Transverse colon (tissue), 4 donors: Measurements from ENCODE around the gene HIP1. TPM values are rescaled to one million over a fixed set of nuclear protein-coding genes. Genes with fewer than 3 reads are reported as not detected.
"Not testable (repeated sequence)": the region's sequence is repeated elsewhere in the genome, so short reads cannot be mapped to it uniquely, and the experiment has no call there.

Source experiments
- DNase-seq: peaks from one replicate; pipeline ENCODE4 v3.0.0-alpha.2; 2019
- H3K27ac ChIP-seq, 4 donors: fragments of 200-600 bp; sonication (generic); 2 replicates each; pipeline ENCODE4 v1.5.1; 2016 to 2018; ENCODE audit warnings: inconsistent platforms in 4 of 4
- H3K27me3 ChIP-seq: fragments of 200-600 bp; sonication (generic); 2 replicates; pipeline ENCODE4 v1.5.1; 2017; ENCODE audit warnings: inconsistent platforms
- H3K36me3 ChIP-seq, 4 donors: fragments of 200-600 bp; sonication (generic); 2 replicates each; pipeline ENCODE4 v1.5.1; 2017 to 2019; ENCODE audit warnings: inconsistent platforms in 4 of 4
- H3K4me1 ChIP-seq, 4 donors: fragments of 200-600 bp; sonication (generic); 2 replicates each; pipeline ENCODE4 v1.5.1; 2017 to 2020; ENCODE audit warnings: inconsistent platforms in 4 of 4
- H3K4me3 ChIP-seq, 4 donors: fragments of 200-600 bp; sonication (generic); 1 replicate in 1 of 4; 2 replicates in 3 of 4; pipeline versions ENCODE4 v1.5.1 to v1.6.1; 2017 to 2019; ENCODE audit warnings: inconsistent platforms in 4 of 4
- H3K9me3 ChIP-seq, 2 donors: fragments of 200-600 bp; sonication (generic); 2 replicates each; pipeline ENCODE4 v1.5.1; 2017 to 2019; ENCODE audit warnings: inconsistent platforms in 2 of 2
- CTCF ChIP-seq, 5 experiments: fragments of 200-600 bp in 3 of 5; fragments of 450-650 bp in 2 of 5; sonication (generic) in 3 of 5; IDR thresholded peaks; 1 replicate in 2 of 5; 2 replicates in 3 of 5; pipeline ENCODE4 v1.5.1; 2016 to 2017; ENCODE audit warnings: antibody characterized with exemption in 5 of 5, inconsistent platforms in 3 of 5, mild to moderate bottlenecking in 2 of 5, moderate library complexity in 1 of 5
- EP300 ChIP-seq: sonication (generic); formaldehyde crosslinking; IDR thresholded peaks from one replicate; pipeline ENCODE4 v1.6.1; 2017; ENCODE audit warnings: antibody characterized with exemption, low read depth
- POLR2A ChIP-seq: fragments of 450-650 bp; IDR thresholded peaks from one replicate; pipeline ENCODE4 v1.6.1; 2016; ENCODE audit warnings: antibody characterized with exemption, mild to moderate bottlenecking, moderate library complexity
- POLR2AphosphoS5 ChIP-seq, 3 donors: sonication (generic); formaldehyde crosslinking; IDR thresholded peaks; one replicate each; pipeline ENCODE4 v1.6.1; 2016; ENCODE audit warnings: antibody characterized with exemption in 3 of 3
- WGBS, 2 donors: methylation state at CpG; one replicate each; pipeline ENCODE4 v1.1.5; 2018; ENCODE audit warnings: low coverage in 1 of 2; 5-methylcytosine and 5-hydroxymethylcytosine counted together
- in situ Hi-C, 4 donors: fragments of 200-750 bp; cut with MboI; loops; one replicate each; pipeline versions ENCODE4 v1.15.0 to v1.15.1; 2017; ENCODE audit warnings: low sequenced_read_pairs in 3 of 4, low pct_ligation_motif_present in 1 of 4, low pct_unique_long_range_greater_than_20kb in 1 of 4
- intact Hi-C: fragments of 100-400 bp; cut with DNase I; formaldehyde crosslinking; loops from one replicate; pipeline ENCODE4 v1.15.1; 2023; ENCODE audit warnings: low total_unique reads
- total RNA-seq, 4 donors: library from RNA; depleted of rRNA; stranded (reverse); fragments of >200 nt; gene quantifications; one replicate each; pipeline ENCODE4 v1.1.0, GENCODE V29; 2016

The HIP1 gene
- total RNA-seq, 4 donors from 2014 or later: 3.7 to 20.1 (median 4.7) TPM

GRCh38 chr7:75608451-75609122 lies 130.2 kb downstream of the HIP1 start:
- H3K27me3 ChIP-seq: no peaks in the 10 kb centered on the region
- DNase-seq: no peak
- no peaks in the 10 kb centered on the region for H3K4me1 ChIP-seq
- intact Hi-C loops (no loop called here), in situ Hi-C loops (no loop called here)
- TF ChIP-seq EP300 (no peak), CTCF (IDR thresholded peaks at IDR 0.05) (no peak), POLR2A (no peak), POLR2AphosphoS5 (IDR thresholded peaks at IDR 0.05) (no peak)
- no peaks in the 10 kb centered on the region for H3K9me3 ChIP-seq
- WGBS, 2 donors: 82 to 85% methylated on average over 2 to 8 of the region's 8 CpGs
- H3K4me3 ChIP-seq: no peak overlapping the region
- H3K36me3 ChIP-seq: no peaks in the 10 kb centered on the region
- no peak overlapping the region for H3K27ac ChIP-seq

GRCh38 chr7:75604408-75604807 lies 134.3 kb downstream of the HIP1 start:
- H3K27me3 ChIP-seq: no peaks in the 10 kb centered on the region
- in situ Hi-C loops (no loop called here), intact Hi-C loops (no loop called here)
- H3K27ac ChIP-seq: no peak overlapping the region
- DNase-seq: no peak
- TF ChIP-seq CTCF (IDR thresholded peaks at IDR 0.05) (no peak), POLR2A (no peak), POLR2AphosphoS5 (IDR thresholded peaks at IDR 0.05) (no peak), EP300 (no peak)
- H3K36me3 ChIP-seq: no peaks in the 10 kb centered on the region
- H3K4me1 ChIP-seq: no peaks in the 10 kb centered on the region
- WGBS, 2 donors: 87 to 100% methylated on average over 1 to 3 of the region's 3 CpGs
- no peak overlapping the region for H3K4me3 ChIP-seq
- no peaks in the 10 kb centered on the region for H3K9me3 ChIP-seq

- H3K4me3 ChIP-seq, H3K27me3 ChIP-seq, H3K27ac ChIP-seq, H3K4me1 ChIP-seq, intact Hi-C loops, H3K9me3 ChIP-seq, DNase-seq, H3K36me3 ChIP-seq, in situ Hi-C loops: not testable (repeated sequence)
- 89 to 94% methylated on average over 3 to 9 of the region's 9 CpGs for WGBS, 2 donors
Observed at GRCh38 chr7:75602831-75603230, 135.9 kb downstream of the HIP1 start.

DNA sequence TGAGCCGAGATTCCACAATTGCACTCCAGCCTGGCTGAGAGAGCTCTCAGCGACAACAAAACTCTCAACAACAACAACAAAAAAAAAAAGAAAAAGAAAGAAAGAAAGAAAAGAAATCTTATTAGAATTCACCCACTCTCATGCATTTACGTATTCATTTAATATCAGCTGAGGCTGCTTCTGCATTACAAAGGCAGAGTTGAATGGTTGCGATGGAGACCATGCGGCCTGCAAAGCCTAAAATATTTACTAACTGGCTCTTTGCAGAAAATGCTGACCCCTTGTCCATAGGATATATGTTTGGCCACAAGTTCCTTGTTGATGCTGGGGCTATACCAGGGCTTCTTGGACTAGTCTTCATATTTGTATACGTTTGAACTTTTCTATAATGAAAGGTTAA lies 137.2 kb downstream of the HIP1 start:
- H3K4me3 ChIP-seq: no peak overlapping the region
- no peak for TF ChIP-seq CTCF (IDR thresholded peaks at IDR 0.05)
- no peaks in the 10 kb centered on the region for H3K4me1 ChIP-seq
- no peak overlapping the region for H3K27ac ChIP-seq
- intact Hi-C loops: no loop called here
- DNase-seq: no peak
- H3K9me3 ChIP-seq: no peaks in the 10 kb centered on the region
- no peaks in the 10 kb centered on the region for H3K27me3 ChIP-seq
- 97 to 100% methylated on average over 1 to 6 of the region's 6 CpGs for WGBS, 2 donors
- in situ Hi-C loops: no loop called here
- H3K36me3 ChIP-seq: no peaks in the 10 kb centered on the region

DNA sequence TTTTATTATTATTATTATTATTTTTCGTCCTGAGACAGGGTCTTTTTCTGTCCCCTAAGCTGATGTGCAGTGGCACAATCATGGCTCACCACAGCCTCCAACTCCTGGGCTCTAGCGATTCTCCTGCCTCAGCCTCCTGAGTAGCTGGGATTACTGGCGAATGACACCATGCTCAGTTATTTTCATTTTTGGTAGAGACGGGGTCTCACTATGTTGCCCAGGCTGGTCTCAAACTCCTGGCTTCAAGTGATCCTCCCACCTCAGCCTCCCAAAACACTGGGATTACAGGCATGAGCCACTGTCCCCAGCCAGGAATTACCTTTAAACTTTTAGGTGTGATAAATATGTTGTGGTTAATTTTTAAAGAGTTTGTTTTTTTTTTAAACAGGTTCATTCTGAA lies 138.0 kb downstream of the HIP1 start:
- WGBS, 2 donors: 75% methylated on average over 4 of the region's 4 CpGs; no CpG with 5 or more reads in 1 of the 2 donors

More for the DNA sequence above, 138.0 kb downstream of the HIP1 start:
- H3K9me3 ChIP-seq, in situ Hi-C loops, H3K4me3 ChIP-seq, H3K27ac ChIP-seq, H3K4me1 ChIP-seq, DNase-seq, intact Hi-C loops, H3K27me3 ChIP-seq, H3K36me3 ChIP-seq: not testable (repeated sequence)
